ENCODE data around the gene SYNE1.
A peak's percentile ranks its signal among the peaks of the same experiment; 100 is the strongest.
"Not testable (repeated sequence)": the region's sequence is repeated elsewhere in the genome, so short reads cannot be mapped to it uniquely, and the experiment has no call there.

Gene SYNE1

DNA sequence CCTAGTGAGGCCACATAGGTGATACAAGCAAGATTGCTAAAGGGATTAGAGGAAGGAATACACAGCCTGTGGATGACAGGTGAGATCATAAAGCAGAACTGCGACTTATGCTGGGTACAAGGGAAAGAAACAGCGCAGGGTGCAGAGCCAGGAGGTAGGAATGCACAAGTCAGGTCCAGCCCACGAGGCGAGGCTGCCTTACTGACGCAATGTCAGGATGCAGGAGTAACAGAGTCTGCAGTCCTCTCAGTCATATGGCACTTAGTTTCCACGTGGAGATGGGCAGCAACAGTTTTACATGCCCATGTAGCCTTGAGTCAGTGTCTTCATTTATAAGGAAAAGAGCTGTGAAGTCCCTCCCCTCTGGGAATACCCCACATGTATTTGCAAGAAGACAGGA lies 210.9 kb downstream of the SYNE1 start:
- Histone ChIP-seq H3K4me3 (ENCODE audit: low read length) (no peak overlapping the region), H3K36me3 (ENCODE audit: control insufficient read depth, insufficient read depth, low read length) (no peaks in the 10 kb centered on the region), H3K27me3 (ENCODE audit: control insufficient read depth, insufficient read depth, low read length) (no peaks in the 10 kb centered on the region), H3K4me1 (ENCODE audit: control insufficient read depth, insufficient read depth, low read length) (no peaks in the 10 kb centered on the region), H3K9ac (ENCODE audit: low read length) (no peak overlapping the region), H3K27ac (ENCODE audit: low read depth, low read length) (no peak overlapping the region)

DNA sequence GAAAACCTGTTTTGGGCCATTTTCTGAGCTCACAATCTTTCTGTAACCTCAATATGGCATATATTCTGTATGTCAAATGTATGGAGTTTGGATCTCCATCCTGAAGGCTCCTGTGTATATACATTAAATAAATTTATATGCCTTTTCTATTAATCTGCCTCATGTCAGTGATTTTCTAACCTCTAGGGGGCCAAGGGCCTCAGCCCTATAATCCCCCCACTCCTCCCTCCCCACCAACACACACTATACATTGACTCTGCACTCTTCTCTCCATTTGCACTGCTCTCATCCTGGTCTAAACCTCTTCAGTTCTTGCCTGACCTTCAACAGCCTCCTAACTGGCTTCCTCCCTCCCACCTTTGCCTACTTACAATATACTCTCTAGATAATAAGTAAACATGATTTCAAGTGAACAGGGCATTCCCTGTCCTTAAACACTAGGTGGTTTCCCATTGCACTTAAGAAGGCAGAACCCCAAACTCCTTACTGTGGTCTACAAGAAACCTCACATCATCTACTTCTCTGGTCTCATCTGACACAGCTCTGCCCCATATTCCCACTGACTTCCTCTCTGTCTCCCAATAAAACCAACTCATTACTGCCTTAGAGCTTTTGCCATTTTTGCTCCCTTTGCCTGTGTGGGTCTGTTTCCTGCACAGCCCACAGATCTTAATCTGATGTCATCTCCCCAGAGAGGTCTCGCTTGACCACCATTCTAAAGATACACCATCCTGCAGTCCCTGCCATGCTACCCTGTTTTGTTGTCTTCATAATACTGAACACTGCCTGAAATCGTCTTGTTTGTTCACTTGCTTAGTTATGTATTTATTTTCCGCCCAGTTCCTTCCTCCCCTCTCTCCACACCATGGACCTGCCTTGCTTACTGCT lies 213.7 kb downstream of the SYNE1 start:
- Histone ChIP-seq H3K36me3 (ENCODE audit: control insufficient read depth, insufficient read depth, low read length) (no peaks in the 10 kb centered on the region), H3K27me3 (ENCODE audit: control insufficient read depth, insufficient read depth, low read length) (no peaks in the 10 kb centered on the region), H3K4me1 (ENCODE audit: control insufficient read depth, insufficient read depth, low read length) (no peaks in the 10 kb centered on the region), H3K4me3 (ENCODE audit: low read length) (no peak overlapping the region), H3K27ac (ENCODE audit: low read depth, low read length) (no peak overlapping the region), H3K9ac (ENCODE audit: low read length) (no peak overlapping the region)

DNA sequence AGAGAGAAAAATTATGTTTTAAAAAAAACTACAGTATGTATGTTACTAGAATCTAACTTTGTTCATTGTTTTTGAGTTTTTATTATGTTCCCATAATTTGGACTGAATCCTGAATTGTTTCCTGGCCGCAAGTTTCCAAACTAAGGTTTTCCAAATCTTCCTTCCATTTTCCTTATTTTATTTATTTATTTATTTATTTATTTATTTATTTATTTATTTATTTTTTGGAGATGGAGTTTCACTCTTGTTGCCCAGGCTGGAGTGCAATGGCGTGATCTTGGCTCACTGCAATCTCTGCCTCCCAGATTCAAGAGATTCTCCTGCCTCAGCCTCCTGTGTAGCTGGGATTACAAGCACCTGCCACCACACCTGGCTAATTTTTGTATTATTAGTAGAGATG lies 215.7 kb downstream of the SYNE1 start:
- not testable (repeated sequence) for H3K36me3 ChIP-seq (ENCODE audit: control insufficient read depth, insufficient read depth, low read length); H3K4me1 ChIP-seq (ENCODE audit: control insufficient read depth, insufficient read depth, low read length); H3K4me3 ChIP-seq (ENCODE audit: low read length); H3K9ac ChIP-seq (ENCODE audit: low read length); H3K27ac ChIP-seq (ENCODE audit: low read depth, low read length); H3K27me3 ChIP-seq (ENCODE audit: control insufficient read depth, insufficient read depth, low read length)

DNA sequence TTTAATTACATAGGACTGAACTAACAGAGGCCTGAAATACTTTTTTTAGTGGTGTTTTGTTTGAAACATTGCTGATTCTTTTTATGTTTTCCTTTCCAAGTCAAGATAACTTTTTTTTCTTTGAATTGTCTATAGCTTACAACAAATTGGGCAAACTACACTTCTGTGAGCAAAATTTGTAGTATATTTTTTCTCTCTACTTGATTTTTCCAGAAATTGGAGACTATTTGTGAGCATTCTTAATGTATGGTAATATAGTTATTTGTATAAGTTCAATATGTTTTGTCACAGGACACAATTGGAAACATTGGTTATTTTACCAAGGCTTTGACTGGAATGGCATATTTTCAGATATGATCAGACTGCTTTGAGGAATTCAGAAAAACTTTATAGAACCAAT lies 216.5 kb downstream of the SYNE1 start:
- Histone ChIP-seq H3K4me3 (ENCODE audit: low read length) (no peak overlapping the region), H3K4me1 (ENCODE audit: control insufficient read depth, insufficient read depth, low read length) (no peaks in the 10 kb centered on the region), H3K9ac (ENCODE audit: low read length) (no peak overlapping the region), H3K36me3 (ENCODE audit: control insufficient read depth, insufficient read depth, low read length) (no peaks in the 10 kb centered on the region), H3K27me3 (ENCODE audit: control insufficient read depth, insufficient read depth, low read length) (no peaks in the 10 kb centered on the region), H3K27ac (ENCODE audit: low read depth, low read length) (no peak overlapping the region)

DNA sequence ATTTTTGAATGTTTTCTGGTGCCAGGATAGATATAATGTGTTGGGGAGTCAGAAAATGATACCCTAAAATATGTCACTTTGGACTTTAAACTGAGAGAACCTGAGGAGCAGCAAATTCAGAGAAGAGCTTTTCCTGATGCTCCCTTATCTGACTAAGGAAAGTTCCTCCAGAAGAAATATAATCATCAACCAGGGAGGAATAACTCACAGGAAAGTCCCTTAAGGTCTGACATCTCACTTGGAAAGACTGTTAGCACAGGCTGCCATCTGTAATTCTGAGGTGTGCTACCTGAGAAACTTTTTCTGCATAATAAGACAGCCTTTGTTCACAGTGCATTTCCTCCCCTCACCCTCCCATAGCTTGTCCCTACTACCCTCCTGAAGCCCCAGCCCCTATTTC lies 218.6 kb downstream of the SYNE1 start:
- Histone ChIP-seq H3K27ac (ENCODE audit: low read depth, low read length) (no peak overlapping the region), H3K27me3 (ENCODE audit: control insufficient read depth, insufficient read depth, low read length) (no peaks in the 10 kb centered on the region), H3K4me3 (ENCODE audit: low read length) (no peak overlapping the region), H3K9ac (ENCODE audit: low read length) (no peak overlapping the region), H3K4me1 (ENCODE audit: control insufficient read depth, insufficient read depth, low read length) (no peaks in the 10 kb centered on the region), H3K36me3 (ENCODE audit: control insufficient read depth, insufficient read depth, low read length) (no peaks in the 10 kb centered on the region)

DNA sequence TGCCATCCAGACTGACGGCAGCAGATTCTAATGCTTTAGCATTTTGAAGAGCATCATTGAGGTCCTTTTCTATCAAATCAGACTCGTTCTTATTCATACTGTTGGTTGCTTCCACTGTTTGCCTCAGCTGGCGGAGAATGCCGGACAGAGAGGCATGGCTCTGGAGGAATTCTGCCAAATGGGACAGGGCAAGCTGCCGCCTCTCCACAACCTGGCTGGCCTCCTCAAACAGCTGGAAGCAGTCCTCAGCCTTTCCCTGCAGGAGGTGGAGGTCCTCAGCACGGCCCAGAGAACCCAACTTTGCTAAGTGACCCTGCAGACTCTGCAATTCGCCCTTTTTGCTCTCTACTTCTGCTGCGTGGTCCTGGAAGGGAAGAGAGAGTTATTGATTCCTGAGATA lies 220.5 kb downstream of the SYNE1 start:
- H3K27ac ChIP-seq (ENCODE audit: low read depth, low read length): no peak overlapping the region
- no peak overlapping the region for H3K9ac ChIP-seq (ENCODE audit: low read length)
- H3K27me3 ChIP-seq (ENCODE audit: control insufficient read depth, insufficient read depth, low read length): no peaks in the 10 kb centered on the region
- no peaks in the 10 kb centered on the region for H3K4me1 ChIP-seq (ENCODE audit: control insufficient read depth, insufficient read depth, low read length)
- H3K4me3 ChIP-seq (ENCODE audit: low read length): no peak overlapping the region
- no peaks in the 10 kb centered on the region for H3K36me3 ChIP-seq (ENCODE audit: control insufficient read depth, insufficient read depth, low read length)

DNA sequence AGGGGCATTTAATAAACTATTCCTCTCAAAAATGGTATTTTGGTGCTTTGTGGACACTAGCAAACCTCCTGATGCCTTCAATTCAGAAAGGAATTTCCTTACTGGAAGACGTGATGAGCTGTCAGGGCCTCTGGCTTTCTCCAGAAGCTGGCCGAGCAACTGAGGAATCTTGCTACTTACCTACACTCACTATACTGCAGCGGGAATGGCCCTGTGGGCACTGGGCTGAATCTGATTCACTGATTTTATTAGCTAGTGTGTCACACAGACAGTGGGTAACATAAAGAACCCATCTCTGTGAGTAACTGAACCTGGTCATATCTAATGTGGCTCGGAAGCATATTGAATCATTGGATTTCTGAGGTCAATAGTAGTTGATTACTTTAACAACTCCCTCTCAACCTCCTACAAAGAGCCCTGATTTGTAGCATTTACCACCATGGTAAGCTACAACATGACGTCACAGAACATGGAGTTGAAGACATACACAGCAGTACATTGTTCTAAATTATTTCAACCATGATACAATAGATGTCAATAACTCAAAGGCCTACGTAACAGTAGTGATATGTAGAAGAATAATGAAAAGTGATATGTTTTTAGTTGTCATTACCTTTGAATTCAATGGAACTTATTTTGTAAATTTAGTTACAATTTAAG lies 232.1 kb downstream of the SYNE1 start:
- Histone ChIP-seq H3K36me3 (ENCODE audit: control insufficient read depth, insufficient read depth, low read length) (no peaks in the 10 kb centered on the region), H3K4me1 (ENCODE audit: control insufficient read depth, insufficient read depth, low read length) (no peaks in the 10 kb centered on the region), H3K4me3 (ENCODE audit: low read length) (no peak overlapping the region), H3K27me3 (ENCODE audit: control insufficient read depth, insufficient read depth, low read length) (no peaks in the 10 kb centered on the region), H3K27ac (ENCODE audit: low read depth, low read length) (no peak overlapping the region), H3K9ac (ENCODE audit: low read length) (no peak overlapping the region)

DNA sequence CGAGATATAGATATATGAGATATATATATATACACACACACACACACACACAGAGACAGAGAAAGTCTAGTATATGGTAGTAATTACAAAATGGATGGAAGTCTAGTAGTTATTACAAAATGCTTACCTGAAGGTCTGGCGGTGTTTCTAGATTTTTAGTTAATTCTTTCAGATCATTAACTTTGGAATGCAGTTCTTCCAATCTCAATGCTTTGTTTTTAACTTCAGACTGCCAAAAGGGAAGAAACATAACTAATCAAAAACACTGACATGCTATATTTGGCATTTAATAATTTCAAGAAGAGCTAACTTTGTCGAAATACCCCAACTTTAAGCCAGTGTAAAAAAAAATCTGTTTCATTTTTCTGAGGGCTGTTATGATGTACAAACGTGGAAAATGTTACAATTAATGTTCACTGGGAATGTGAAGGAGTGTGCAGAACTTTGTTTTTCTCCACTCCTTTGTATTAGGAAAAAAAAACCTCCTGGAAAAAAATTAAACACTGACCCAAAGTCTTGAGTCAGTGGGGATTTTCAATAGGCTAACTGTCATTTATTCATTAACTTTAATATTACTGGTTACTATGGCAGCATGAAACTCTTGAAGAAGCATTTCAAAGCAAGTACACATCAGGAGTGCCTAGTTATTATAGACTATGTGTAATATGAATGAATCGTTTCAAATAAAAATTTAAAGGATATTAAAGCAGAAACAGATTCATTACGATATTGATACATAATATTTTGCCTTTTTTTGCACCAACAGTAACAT lies 232.9 kb downstream of the SYNE1 start:
- no peak overlapping the region for H3K9ac ChIP-seq (ENCODE audit: low read length)
- no peaks in the 10 kb centered on the region for H3K36me3 ChIP-seq (ENCODE audit: control insufficient read depth, insufficient read depth, low read length)
- H3K4me3 ChIP-seq (ENCODE audit: low read length): no peak overlapping the region

DNA sequence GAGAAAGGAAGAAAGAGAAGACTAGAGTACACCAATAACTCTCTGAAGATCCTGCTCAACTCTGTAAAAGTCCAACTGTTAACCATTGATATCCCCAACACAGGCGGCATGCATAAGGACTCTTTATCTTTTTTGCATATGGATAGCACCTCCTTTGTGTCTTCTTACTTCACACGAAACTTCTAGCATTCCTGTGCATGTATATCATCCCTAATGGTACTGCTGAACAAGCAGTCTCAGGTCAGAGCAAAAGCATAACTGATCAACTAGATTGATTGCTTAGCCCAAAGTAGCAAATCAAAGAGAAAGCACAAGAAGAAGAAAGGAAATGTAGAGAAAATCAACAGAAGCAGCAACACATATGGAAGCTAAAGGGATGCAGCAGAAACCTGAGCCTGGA lies 234.4 kb downstream of the SYNE1 start:
- Histone ChIP-seq H3K27me3 (ENCODE audit: control insufficient read depth, insufficient read depth, low read length) (no peaks in the 10 kb centered on the region), H3K9ac (ENCODE audit: low read length) (no peak overlapping the region), H3K4me3 (ENCODE audit: low read length) (no peak overlapping the region), H3K4me1 (ENCODE audit: control insufficient read depth, insufficient read depth, low read length) (peaks cover 2% of the 10 kb centered on the region), H3K36me3 (ENCODE audit: control insufficient read depth, insufficient read depth, low read length) (no peaks in the 10 kb centered on the region), H3K27ac (ENCODE audit: low read depth, low read length) (no peak overlapping the region)

More for the DNA sequence above, 232.9 kb downstream of the SYNE1 start:
- H3K27me3 ChIP-seq (ENCODE audit: control insufficient read depth, insufficient read depth, low read length): no peaks in the 10 kb centered on the region
- no peak overlapping the region for H3K27ac ChIP-seq (ENCODE audit: low read depth, low read length)
- H3K4me1 ChIP-seq (ENCODE audit: control insufficient read depth, insufficient read depth, low read length): no peaks in the 10 kb centered on the region

DNA sequence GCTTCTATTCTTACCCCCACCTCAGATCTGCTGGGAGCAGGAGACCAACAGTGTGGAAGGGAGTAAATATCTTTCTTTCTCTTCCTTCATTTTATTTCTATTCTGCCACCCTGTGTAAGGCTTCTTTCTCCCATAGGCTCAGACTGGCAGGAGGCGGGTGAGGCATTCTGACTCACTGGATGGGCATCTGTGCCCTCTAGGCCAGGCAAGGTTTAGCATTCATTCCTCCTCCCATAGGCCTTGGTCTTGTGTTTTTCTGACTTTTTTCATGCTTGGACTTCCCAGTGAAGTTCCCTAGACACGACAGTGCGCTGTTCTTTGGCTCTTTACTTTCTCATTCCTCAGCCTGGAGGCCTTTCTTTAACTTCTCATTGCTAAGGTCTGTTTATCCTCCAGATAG lies 235.2 kb downstream of the SYNE1 start:
- H3K36me3 ChIP-seq (ENCODE audit: control insufficient read depth, insufficient read depth, low read length): no peaks in the 10 kb centered on the region
- H3K4me1 ChIP-seq (ENCODE audit: control insufficient read depth, insufficient read depth, low read length): peaks cover 2% of the 10 kb centered on the region
- H3K4me3 ChIP-seq (ENCODE audit: low read length): no peak overlapping the region
- H3K27ac ChIP-seq (ENCODE audit: low read depth, low read length): no peak overlapping the region
- no peaks in the 10 kb centered on the region for H3K27me3 ChIP-seq (ENCODE audit: control insufficient read depth, insufficient read depth, low read length)
- H3K9ac ChIP-seq (ENCODE audit: low read length): no peak overlapping the region

DNA sequence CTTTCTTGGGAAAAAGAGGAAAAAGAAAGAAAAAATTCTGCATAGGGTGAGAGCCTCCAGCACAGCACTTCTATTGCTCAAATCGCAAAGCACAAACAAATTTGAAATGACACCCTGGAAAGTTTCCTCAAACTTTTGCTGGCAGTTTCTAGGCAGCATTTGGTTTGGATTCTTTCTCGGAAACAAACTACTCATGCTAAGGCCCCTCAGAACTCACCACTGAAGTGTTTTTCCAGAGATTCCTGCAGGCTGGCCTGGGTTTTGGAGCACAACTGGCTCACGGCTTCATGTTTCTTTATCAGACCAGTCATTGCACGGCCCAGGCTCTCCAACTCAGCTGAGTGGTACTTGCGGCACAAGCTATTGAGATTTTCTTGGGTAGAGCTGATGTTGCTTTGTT lies 237.8 kb downstream of the SYNE1 start:
- Histone ChIP-seq H3K4me1 (ENCODE audit: control insufficient read depth, insufficient read depth, low read length) (peaks cover 2% of the 10 kb centered on the region), H3K36me3 (ENCODE audit: control insufficient read depth, insufficient read depth, low read length) (no peaks in the 10 kb centered on the region), H3K4me3 (ENCODE audit: low read length) (no peak overlapping the region), H3K27me3 (ENCODE audit: control insufficient read depth, insufficient read depth, low read length) (no peaks in the 10 kb centered on the region), H3K9ac (ENCODE audit: low read length) (no peak overlapping the region), H3K27ac (ENCODE audit: low read depth, low read length) (peak overlapping the region; percentile 57)

DNA sequence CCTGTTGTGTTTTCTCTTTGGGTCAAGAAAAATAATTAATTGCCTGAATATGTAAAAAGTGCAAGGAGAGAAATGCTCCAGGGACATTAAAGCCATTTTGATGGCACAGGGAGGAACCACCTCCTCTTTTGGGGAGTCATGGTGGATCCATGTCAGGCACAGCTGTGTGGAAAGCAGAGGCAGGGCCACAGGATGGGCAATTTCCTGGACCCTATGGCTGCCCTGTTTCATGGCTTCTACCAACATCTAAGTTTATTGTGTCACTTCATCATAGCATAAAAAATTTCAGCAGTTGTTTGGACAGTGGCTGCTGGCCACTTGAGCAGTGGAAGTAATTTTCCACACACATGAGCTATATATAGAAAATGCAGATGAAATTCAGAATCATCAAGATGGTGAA lies 238.2 kb downstream of the SYNE1 start:
- H3K36me3 ChIP-seq (ENCODE audit: control insufficient read depth, insufficient read depth, low read length): no peaks in the 10 kb centered on the region

More for the DNA sequence above, 238.2 kb downstream of the SYNE1 start:
- no peaks in the 10 kb centered on the region for H3K27me3 ChIP-seq (ENCODE audit: control insufficient read depth, insufficient read depth, low read length)
- peaks cover 2% of the 10 kb centered on the region for H3K4me1 ChIP-seq (ENCODE audit: control insufficient read depth, insufficient read depth, low read length)
- H3K4me3 ChIP-seq (ENCODE audit: low read length): no peak overlapping the region
- H3K9ac ChIP-seq (ENCODE audit: low read length): no peak overlapping the region
- H3K27ac ChIP-seq (ENCODE audit: low read depth, low read length): peak overlapping the region; percentile 57
